ENCODE results near the gene MEX3C. TPM values are rescaled to one million over a fixed set of nuclear protein-coding genes. Genes with fewer than 3 reads are reported as not detected.

Gene MEX3C
- polyA plus RNA-seq, 3 donors: 61.8 to 78.8 (median 64.3) TPM

DNA sequence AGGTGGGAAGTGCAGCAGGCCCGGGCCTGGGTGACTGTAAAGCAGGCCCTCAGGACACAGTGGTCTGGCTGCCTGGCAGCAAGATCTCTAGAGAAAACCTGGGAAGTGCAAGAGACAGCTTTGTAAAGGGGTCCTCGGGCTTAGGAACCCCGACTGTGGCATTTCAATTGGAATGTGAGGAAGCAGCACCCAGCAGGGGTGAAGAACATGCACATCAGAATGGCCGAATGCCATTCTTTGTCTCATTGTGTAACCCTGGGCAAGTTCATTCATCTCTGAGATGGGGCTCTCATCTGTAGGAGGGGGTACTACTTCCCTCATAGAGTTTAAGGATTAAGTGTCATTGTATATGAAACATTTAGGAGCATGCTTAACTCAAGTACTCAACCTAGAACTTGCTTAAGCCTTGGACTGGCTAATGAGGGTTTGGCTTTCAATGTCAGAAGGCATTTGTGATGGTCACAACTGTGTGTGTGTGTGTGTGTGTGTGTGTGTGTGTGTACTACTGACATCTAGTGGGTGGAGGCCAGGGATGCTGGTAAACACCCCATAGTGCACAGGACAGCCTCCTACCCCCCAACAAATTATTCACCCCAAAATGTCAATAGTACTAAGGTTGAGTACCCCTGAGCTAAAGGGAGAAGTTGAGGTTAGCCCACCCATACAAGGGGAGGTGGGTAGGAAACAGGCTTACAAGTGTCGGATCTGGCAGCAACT lies 29.3 kb downstream of the MEX3C start:
- DNase-seq (ENCODE audit: extremely low read depth in 1 of 11, low read depth in 9 of 11, low spot score in 4 of 11): no peak

- no peak for DNase-seq (ENCODE audit: extremely low read depth in 1 of 11, low read depth in 9 of 11, low spot score in 4 of 11)
Measured at GRCh38 chr18:51165296-51165695, 32.2 kb downstream of the MEX3C start.

GRCh38 chr18:51164761-51165281 lies 32.7 kb downstream of the MEX3C start:
- DNase-seq (ENCODE audit: extremely low read depth in 1 of 11, low read depth in 9 of 11, low spot score in 4 of 11): no peak

DNA sequence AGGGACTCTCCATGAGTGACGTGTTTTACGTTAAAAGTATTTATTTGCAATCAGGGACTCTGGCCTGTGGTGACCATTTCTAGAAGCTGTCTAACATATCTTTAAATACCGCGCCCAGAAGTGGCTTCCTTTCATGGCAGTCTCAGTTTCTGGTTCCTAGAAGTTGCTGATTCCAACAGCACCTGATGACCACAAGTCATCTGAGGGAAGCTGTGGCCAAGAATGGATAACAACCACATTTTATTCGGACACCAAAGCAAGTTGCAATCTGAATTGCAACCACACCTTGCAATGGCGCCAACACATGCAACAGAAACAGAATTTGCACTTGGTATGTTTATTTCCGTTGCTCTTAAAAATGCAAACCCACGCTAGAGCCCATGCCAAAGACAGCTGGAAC lies 33.1 kb downstream of the MEX3C start:
- no peak for DNase-seq (ENCODE audit: extremely low read depth in 1 of 11, low read depth in 9 of 11, low spot score in 4 of 11)

DNA sequence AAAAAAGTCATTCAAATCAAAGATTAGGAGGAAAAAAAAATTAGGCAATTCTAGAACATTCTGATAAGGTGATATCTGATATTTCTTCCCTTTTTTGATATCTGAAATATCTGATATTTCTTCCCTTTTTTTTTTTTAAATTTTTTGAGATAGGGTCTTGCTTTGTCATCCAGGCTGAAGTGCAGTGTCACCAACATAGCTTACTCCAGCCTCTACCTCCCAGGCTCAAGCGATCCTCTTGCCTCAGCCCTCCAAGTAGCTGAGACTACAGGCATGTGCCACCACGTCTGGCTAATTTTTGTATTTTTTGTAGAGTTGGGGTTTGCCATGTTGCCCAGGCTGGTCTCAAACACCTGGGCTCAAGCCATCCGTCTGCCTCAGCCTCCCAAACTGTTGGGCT lies 33.9 kb downstream of the MEX3C start:
- DNase-seq (ENCODE audit: extremely low read depth in 1 of 11, low read depth in 9 of 11, low spot score in 4 of 11): no peak

DNA sequence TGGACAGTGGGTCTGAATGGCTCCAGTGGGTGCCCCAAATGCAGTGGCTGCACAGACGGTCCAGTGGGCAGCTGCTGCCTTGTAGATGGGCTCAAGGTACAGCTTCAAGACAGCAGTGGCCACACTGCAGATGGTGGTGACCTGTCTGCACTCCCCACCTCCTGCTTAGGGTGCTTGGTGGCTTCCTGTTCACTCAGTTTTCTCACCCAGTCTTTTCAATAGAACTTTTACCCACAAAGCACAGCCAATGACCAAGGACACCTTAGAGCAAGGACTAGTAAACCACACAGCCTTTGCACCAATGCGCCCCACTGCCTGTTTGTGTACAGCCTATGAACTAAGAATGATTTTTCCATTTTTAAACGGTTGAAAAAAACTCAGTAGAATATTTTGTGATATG lies 34.9 kb downstream of the MEX3C start:
- DNase-seq (ENCODE audit: extremely low read depth in 1 of 11, low read depth in 9 of 11, low spot score in 4 of 11): no peak

DNA sequence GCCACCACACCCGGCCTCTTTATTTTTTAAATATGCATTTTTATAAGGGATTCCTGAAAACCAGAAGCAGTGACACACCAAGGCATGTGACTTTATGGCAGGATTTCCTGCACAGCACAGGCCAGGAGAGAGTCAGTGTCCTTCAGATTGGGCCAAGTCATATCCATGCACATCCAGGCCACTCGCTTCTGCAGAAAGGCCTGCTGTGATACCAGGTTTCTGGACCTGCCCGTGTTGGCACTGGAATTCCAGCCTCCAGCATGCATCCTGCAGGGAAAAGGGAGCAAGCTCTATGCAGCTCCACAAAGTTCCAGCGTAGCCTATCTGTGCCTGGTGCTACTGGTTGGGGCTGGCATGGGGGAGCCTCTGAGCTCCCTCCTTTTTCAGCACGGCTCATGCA lies 36.8 kb downstream of the MEX3C start:
- DNase-seq (ENCODE audit: extremely low read depth in 1 of 11, low read depth in 9 of 11, low spot score in 4 of 11): no peak

DNA sequence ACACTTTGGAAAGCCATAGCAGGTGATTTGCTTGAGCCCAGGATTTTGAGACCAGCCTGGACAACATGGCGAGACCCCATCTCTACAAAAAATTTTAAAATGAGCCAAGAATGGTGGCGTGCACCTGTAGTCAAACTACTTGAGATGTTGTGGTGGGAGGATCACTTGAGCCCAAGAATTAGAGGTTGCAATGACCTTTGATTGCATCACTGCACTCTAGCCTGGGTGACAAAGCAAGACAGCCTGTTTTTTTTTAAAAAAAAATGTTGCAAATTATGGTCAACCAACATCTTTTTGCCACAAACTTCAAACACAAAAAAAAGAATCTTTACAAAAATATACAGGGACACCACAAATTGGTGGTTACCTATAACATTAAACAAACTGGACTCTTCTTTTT lies 40.3 kb downstream of the MEX3C start:
- no peak for DNase-seq (ENCODE audit: extremely low read depth in 1 of 11, low read depth in 9 of 11, low spot score in 4 of 11)

GRCh38 chr18:51154431-51155063 lies 42.9 kb downstream of the MEX3C start:
- DNase-seq (ENCODE audit: extremely low read depth in 1 of 11, low read depth in 9 of 11, low spot score in 4 of 11): no peak

GRCh38 chr18:51153659-51154371 lies 43.7 kb downstream of the MEX3C start:
- no peak for DNase-seq (ENCODE audit: extremely low read depth in 1 of 11, low read depth in 9 of 11, low spot score in 4 of 11)

GRCh38 chr18:51151568-51152511 lies 45.6 kb downstream of the MEX3C start:
- no peak for DNase-seq (ENCODE audit: extremely low read depth in 1 of 11, low read depth in 9 of 11, low spot score in 4 of 11)

DNA sequence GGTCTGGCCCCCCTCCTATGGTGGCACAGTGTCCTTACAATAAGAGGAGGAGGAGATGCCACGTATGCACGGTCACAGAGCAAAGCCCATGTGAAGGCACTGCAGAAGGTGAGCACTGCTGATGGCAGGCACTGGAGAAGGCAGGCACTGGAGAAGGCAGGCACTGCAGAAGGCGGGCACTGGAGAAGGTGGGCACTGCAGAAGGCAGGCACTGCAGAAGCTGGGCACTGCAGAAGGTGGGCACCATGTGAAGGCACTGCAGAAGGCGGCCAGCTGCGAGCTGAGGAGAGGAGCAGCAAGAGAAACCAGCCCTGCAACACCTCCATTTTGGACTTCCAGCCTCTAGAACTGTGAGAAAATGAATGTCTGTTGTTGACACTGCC lies 46.3 kb downstream of the MEX3C start:
- DNase-seq (ENCODE audit: extremely low read depth in 1 of 11, low read depth in 9 of 11, low spot score in 4 of 11): no peak

DNA sequence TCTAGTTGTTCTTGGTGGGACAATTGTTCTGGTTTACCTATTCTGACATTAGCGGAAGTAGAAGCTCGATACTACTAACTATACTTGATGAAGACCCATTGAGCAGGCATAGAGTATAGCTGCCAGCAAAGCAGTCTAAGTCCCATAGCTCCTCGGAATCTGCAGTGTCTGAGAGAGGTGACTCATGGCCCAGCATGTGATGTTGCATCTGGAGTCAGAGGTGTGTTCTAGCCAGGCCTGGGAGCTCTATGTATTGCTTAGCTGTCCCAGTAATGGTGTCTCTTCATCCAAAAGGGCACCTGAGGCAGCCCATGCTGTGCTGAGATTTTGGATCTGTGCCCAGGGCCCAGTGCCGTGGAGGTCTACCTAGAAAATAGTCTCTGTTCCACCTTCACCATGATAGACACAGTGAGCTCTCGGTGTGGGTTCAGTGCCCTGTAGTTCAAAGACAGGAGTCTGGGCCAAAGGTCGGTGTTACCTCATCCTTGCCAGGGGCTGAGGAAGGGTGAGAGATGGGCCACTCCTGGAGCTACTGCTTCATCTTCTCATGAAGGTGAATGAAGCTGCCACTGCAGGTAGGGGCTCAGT lies 47.3 kb downstream of the MEX3C start:
- DNase-seq (ENCODE audit: extremely low read depth in 1 of 11, low read depth in 9 of 11, low spot score in 4 of 11): no peak

GRCh38 chr18:51149670-51150069 lies 47.8 kb downstream of the MEX3C start:
- no peak for DNase-seq (ENCODE audit: extremely low read depth in 1 of 11, low read depth in 9 of 11, low spot score in 4 of 11)

DNA sequence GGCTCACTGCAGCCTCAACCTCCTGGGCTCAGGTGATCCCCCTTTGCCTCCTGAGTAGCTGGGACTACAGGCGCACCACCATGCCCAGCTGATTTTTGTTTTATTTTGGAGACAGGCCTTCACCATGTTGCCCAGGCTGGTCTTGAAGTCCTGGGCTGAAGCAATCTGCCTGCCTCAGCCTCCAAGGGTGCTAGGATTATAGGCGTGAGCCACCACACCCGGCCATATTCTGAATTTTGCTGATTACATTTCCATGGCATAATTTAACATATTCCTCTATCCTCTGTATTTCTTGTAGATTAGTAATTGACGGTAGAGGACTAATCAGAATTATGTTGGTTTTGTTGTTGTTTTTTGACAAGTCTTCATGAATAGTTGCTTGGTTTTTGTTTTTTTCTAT lies 50.6 kb downstream of the MEX3C start:
- no peak for DNase-seq (ENCODE audit: extremely low read depth in 1 of 11, low read depth in 9 of 11, low spot score in 4 of 11)

GRCh38 chr18:51138936-51139335 lies 58.5 kb downstream of the MEX3C start:
- DNase-seq (ENCODE audit: extremely low read depth in 1 of 11, low read depth in 9 of 11, low spot score in 4 of 11): no peak

DNA sequence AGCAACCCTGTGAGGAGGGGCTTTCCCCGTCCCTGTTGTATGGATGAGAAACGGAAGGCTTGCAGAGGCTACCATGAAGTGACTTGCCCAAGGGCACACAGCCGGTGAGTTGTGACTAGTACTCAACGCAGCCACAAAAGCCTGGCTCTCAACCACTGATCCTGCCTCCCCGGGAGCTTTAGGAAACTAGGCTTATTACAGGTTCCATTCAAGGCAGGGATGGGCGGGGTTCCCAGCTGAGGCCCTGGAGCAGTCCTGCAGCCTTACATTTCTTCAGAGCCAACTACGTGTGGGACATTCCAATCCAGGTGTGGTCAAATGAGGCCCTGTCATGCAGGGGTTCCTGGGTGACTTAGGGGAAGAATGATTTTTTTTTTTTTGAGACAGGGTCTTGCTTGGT lies 59.6 kb downstream of the MEX3C start:
- DNase-seq (ENCODE audit: extremely low read depth in 1 of 11, low read depth in 9 of 11, low spot score in 4 of 11): no peak

DNA sequence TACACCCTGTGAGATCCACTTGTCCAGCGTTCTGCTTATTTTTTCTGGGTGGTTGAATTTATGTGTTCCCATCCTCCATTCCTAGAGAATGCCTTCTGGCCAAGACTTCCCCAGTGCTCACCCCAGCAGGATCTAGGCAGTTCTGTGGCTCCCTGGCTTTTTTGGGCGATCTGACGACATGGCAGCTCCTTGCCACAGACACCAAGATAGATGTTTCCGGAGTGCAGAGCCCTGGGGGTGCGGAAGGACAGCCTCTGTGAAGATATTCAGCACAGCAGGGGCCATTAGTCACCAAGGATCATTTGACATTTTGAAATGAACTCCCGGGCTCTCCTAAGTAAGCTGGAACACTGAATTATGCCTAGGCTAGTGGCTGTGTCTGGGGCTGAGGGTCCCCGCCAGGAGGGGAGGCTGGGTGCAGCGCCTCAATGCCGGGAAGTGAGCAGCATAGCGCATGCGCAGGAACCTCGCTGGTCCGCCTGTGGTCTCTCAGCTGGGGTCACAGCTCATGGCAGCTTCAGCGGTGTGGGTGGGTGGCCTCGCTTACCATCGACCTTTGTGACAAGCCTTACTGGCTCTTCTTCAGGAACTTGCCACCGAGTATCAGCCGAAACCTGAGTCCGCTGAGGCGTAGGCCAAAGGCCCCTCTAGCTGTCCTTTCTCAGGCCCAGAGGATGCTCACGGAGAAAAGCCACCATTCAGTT lies 60.3 kb downstream of the MEX3C start:
- DNase-seq (ENCODE audit: extremely low read depth in 1 of 11, low read depth in 9 of 11, low spot score in 4 of 11): no peak
